Type B pancreatic cell (in vitro differentiated cells): Measurements from ENCODE around the gene NBEAL1. TPM values are rescaled to one million over a fixed set of nuclear protein-coding genes. Genes with fewer than 3 reads are reported as not detected.

Source experiments
- DNase-seq: peaks from one replicate; pipeline ENCODE4 v3.0.0; 2021; ENCODE audit warnings: mixed read lengths; ENCODE audit not compliant: unreplicated experiment; ENCODE audit errors: extremely low spot score
- H3K27ac Mint-ChIP-seq: 2 replicates; pipeline ENCODE4 v1.8.0; 2021; ENCODE audit warnings: mild to moderate bottlenecking, mixed read lengths
- H3K27me3 Mint-ChIP-seq: 2 replicates; pipeline ENCODE4 v1.8.0; 2021; ENCODE audit warnings: mixed read lengths
- H3K36me3 Mint-ChIP-seq: 2 replicates; pipeline ENCODE4 v1.8.0; 2021; ENCODE audit warnings: mixed read lengths
- H3K4me1 Mint-ChIP-seq: one replicate; pipeline ENCODE4 v1.8.0; 2021; ENCODE audit warnings: mixed read lengths; ENCODE audit not compliant: unreplicated experiment
- H3K4me3 Mint-ChIP-seq: 2 replicates; pipeline ENCODE4 v1.8.0; 2021; ENCODE audit warnings: mild to moderate bottlenecking, mixed read lengths
- H3K9me3 Mint-ChIP-seq: 2 replicates; pipeline ENCODE4 v1.8.0; 2021; ENCODE audit warnings: mixed read lengths
- total RNA-seq: library from RNA; stranded (reverse); gene quantifications from 2 replicates; pipeline ENCODE4 v1.2.1, GENCODE V29; 2021; ENCODE audit warnings: low replicate concordance
- TF ChIP-seq, protein P1 (sequence below): fragments of 200-600 bp; sonication (generic); conservative IDR thresholded peaks from 2 replicates; pipeline ENCODE4 v1.5.0; 2021; ENCODE audit warnings: antibody characterized with exemption, mild to moderate bottlenecking

NBEAL1 gene
- total RNA-seq, 1 donor from 2014 or later: 28.5 TPM

DNA sequence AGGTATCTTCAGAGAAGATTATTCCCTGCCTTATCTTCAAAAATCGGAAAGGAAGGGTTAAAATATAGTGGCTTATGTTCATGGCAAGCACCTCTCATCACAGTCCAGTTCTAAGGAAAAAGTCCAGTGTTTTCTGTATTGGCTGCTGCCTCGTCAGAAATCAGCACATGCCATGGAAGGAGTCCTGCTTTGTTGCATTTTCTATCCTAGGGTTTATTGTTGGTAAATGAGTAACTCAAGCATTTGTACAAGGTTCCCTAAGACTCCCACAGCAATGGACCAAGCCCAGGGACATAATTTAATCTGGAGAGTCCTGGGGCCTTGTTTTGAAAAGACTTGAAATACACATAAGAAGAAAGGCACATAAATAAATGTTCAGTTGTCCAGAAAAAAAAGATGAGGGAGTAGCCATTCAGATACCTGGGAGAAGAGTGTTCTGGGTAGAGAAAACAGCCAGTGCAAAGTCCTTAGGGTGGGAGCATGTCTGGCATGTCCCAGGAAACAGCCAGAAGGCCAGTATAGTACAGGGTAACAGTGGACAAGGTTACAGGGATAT lies 26.4 kb downstream of the NBEAL1 start:
- Mint-ChIP-seq H3K9me3 (no peaks in the 10 kb centered on the region), H3K27ac (no peak overlapping the region), H3K4me1 (no peaks in the 10 kb centered on the region), H3K36me3 (peaks cover 25% of the 10 kb centered on the region), H3K4me3 (no peak overlapping the region), H3K27me3 (no peaks in the 10 kb centered on the region)
- TF ChIP-seq, protein P1, sequence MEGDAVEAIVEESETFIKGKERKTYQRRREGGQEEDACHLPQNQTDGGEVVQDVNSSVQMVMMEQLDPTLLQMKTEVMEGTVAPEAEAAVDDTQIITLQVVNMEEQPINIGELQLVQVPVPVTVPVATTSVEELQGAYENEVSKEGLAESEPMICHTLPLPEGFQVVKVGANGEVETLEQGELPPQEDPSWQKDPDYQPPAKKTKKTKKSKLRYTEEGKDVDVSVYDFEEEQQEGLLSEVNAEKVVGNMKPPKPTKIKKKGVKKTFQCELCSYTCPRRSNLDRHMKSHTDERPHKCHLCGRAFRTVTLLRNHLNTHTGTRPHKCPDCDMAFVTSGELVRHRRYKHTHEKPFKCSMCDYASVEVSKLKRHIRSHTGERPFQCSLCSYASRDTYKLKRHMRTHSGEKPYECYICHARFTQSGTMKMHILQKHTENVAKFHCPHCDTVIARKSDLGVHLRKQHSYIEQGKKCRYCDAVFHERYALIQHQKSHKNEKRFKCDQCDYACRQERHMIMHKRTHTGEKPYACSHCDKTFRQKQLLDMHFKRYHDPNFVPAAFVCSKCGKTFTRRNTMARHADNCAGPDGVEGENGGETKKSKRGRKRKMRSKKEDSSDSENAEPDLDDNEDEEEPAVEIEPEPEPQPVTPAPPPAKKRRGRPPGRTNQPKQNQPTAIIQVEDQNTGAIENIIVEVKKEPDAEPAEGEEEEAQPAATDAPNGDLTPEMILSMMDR: no peak
- no peak for DNase-seq

DNA sequence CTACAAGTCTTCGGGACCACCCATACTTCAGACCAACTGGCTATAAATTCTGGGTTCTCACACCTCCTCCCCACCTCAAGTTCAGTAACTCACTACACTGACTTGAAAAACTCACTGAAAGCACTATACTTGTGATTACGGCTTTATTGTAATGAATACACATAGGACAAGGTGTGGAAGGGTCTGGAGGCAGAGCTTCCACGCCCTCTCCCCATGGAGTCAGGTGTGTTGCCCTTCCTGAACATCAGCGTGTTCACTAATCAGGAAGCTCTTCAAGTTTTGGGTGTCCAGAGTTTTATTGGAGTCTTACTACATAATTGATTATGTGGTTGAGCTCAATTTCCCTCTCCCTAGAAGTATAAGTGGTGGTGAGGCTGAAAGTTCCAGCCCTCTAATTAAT lies 27.5 kb downstream of the NBEAL1 start:
- Mint-ChIP-seq H3K4me1 (no peaks in the 10 kb centered on the region), H3K27me3 (no peaks in the 10 kb centered on the region), H3K9me3 (no peaks in the 10 kb centered on the region), H3K27ac (no peak overlapping the region), H3K36me3 (peaks cover 25% of the 10 kb centered on the region), H3K4me3 (no peak overlapping the region)
- no peak for DNase-seq
- TF ChIP-seq, protein P1: no peak

DNA sequence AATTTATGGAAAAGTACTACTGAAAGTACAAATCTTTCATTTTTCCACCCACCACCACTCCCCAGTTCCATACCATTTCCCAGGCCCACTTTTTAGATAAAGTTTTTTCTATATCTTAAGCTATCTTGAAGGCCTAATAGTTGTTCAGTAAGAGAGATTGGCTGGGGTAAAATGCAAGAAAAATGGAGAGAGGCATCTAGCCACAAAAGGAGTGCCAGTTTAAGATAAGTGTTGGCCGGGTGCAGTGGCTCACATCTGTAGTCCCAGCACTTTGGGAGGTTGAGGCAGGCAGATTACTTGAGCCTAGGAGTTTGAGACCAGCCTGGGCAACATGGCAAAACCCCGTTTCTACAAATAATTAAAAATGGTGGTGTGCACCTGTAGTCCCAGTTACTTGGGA lies 28.6 kb downstream of the NBEAL1 start:
- Mint-ChIP-seq H3K4me3 (no peak overlapping the region), H3K9me3 (no peaks in the 10 kb centered on the region)
- DNase-seq: no peak

DNA sequence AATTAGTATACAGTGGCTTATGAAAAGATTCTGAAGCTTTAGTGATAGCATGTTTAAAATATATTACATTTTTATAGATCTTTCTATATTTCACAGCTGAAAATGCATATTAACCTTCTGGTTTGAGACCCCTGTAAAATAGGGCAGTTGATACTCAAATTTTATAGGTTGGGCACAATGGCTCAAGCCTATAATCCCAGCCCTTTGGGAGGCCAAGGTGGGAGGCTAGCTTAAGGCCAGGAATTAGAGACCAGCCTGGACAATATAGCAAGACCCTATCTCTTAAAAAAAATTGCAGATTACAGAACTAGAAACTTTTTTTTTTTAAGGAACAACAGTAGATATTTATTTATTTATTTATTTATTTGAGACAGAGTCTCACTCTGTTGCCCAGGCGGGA lies 31.2 kb downstream of the NBEAL1 start:
- Mint-ChIP-seq H3K4me3 (no peak overlapping the region), H3K27ac (no peak overlapping the region), H3K9me3 (no peaks in the 10 kb centered on the region), H3K36me3 (peaks cover 22% of the 10 kb centered on the region), H3K27me3 (no peaks in the 10 kb centered on the region), H3K4me1 (no peaks in the 10 kb centered on the region)
- DNase-seq: no peak
- TF ChIP-seq, protein P1: no peak

More for the DNA sequence above, 28.6 kb downstream of the NBEAL1 start:
- H3K27me3 Mint-ChIP-seq: no peaks in the 10 kb centered on the region
- peaks cover 25% of the 10 kb centered on the region for H3K36me3 Mint-ChIP-seq
- no peaks in the 10 kb centered on the region for H3K4me1 Mint-ChIP-seq
- no peak overlapping the region for H3K27ac Mint-ChIP-seq
- TF ChIP-seq, protein P1: no peak

DNA sequence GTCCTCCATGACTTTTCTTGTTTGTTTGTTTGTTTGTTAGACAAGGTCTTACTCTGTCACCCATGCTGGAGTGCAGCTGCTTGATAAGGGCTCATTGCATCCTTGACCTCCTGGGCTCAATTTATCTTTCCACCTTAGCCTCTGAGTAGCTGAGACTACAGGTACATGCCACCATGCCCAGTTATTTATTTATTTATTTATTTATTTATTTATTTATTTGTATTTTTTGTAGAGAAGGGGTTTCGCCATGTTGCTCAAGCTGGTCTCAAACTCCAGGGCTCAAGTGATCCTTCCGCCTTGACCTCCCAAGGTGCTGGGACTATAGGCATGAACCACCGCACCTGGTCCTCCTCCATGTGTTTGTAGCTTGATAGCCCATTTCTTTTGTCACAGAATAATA lies 37.9 kb downstream of the NBEAL1 start:
- H3K27me3 Mint-ChIP-seq: no peaks in the 10 kb centered on the region
- H3K36me3 Mint-ChIP-seq: peaks cover 24% of the 10 kb centered on the region
- no peaks in the 10 kb centered on the region for H3K4me1 Mint-ChIP-seq
- TF ChIP-seq, protein P1: no peak
- DNase-seq: no peak
- H3K27ac Mint-ChIP-seq: no peak overlapping the region
- no peaks in the 10 kb centered on the region for H3K9me3 Mint-ChIP-seq
- no peak overlapping the region for H3K4me3 Mint-ChIP-seq
